GM11168 (cell line): ENCODE results near the gene PIP4K2A.

ENCODE experiments used
- in situ Hi-C: fragments of 300-500 bp; cut with MboI; formaldehyde crosslinking; loops from one replicate; pipeline ENCODE4 v1.12.0; 2022; ENCODE audit warnings: low sequenced_read_pairs; ENCODE audit not compliant: unreplicated experiment

Gene PIP4K2A

GRCh38 chr10:22672319-22673090 lies 41.9 kb downstream of the PIP4K2A start:
- in situ Hi-C loops = no loop called here

GRCh38 chr10:22670788-22671187 lies 43.6 kb downstream of the PIP4K2A start:
- in situ Hi-C loops = no loop called here

- in situ Hi-C loops = no loop called here
Measured at GRCh38 chr10:22669163-22669711, 45.1 kb downstream of the PIP4K2A start.

- in situ Hi-C loops = no loop called here
Measured at GRCh38 chr10:22667093-22667480, 47.3 kb downstream of the PIP4K2A start.

- in situ Hi-C loops = no loop called here
Measured at GRCh38 chr10:22666287-22667092, 47.9 kb downstream of the PIP4K2A start.

- in situ Hi-C loops = no loop called here
Measured at GRCh38 chr10:22665329-22665728, 49.0 kb downstream of the PIP4K2A start.

GRCh38 chr10:22662733-22663330 lies 51.5 kb downstream of the PIP4K2A start:
- in situ Hi-C loops = no loop called here

- in situ Hi-C loops = no loop called here
Measured at GRCh38 chr10:22659866-22660265, 54.5 kb downstream of the PIP4K2A start.

GRCh38 chr10:22658745-22659410 lies 55.5 kb downstream of the PIP4K2A start:
- in situ Hi-C loops = no loop called here

GRCh38 chr10:22657566-22658225 lies 56.7 kb downstream of the PIP4K2A start:
- in situ Hi-C loops = no loop called here

- in situ Hi-C loops = no loop called here
Measured at GRCh38 chr10:22657024-22657423, 57.4 kb downstream of the PIP4K2A start.

GRCh38 chr10:22656036-22656435 lies 58.3 kb downstream of the PIP4K2A start:
- in situ Hi-C loops = no loop called here

GRCh38 chr10:22655312-22655981 lies 58.9 kb downstream of the PIP4K2A start:
- in situ Hi-C loops = no loop called here

- in situ Hi-C loops = no loop called here
Measured at GRCh38 chr10:22652988-22653481, 61.3 kb downstream of the PIP4K2A start.

GRCh38 chr10:22651276-22651980 lies 63.0 kb downstream of the PIP4K2A start:
- in situ Hi-C loops = no loop called here

- in situ Hi-C loops = no loop called here
Measured at GRCh38 chr10:22649994-22650393, 64.4 kb downstream of the PIP4K2A start.

GRCh38 chr10:22649390-22649841 lies 65.0 kb downstream of the PIP4K2A start:
- in situ Hi-C loops = no loop called here

- in situ Hi-C loops = no loop called here
Measured at GRCh38 chr10:22648547-22648961, 65.8 kb downstream of the PIP4K2A start.
